Measurements from ENCODE around the gene DCXR. TPM values are rescaled to one million over a fixed set of nuclear protein-coding genes. Genes with fewer than 3 reads are reported as not detected.

Gene DCXR
- polyA plus RNA-seq, 1 donor = 32.8 TPM

GRCh38 chr17:82055023-82055964 lies 17.8 kb upstream of the DCXR start:
- no peak for DNase-seq (ENCODE audit: low read depth)

GRCh38 chr17:82054351-82055022 lies 17.0 kb upstream of the DCXR start:
- DNase-seq (ENCODE audit: low read depth) = no peak

- DNase-seq (ENCODE audit: low read depth) = no peak
Measured at GRCh38 chr17:82053556-82054263, 16.2 kb upstream of the DCXR start.

GRCh38 chr17:82053130-82053529 lies 15.6 kb upstream of the DCXR start:
- DNase-seq (ENCODE audit: low read depth) = no peak

- DNase-seq (ENCODE audit: low read depth) = no peak
Measured at GRCh38 chr17:82052638-82053059, 15.2 kb upstream of the DCXR start.

DNA sequence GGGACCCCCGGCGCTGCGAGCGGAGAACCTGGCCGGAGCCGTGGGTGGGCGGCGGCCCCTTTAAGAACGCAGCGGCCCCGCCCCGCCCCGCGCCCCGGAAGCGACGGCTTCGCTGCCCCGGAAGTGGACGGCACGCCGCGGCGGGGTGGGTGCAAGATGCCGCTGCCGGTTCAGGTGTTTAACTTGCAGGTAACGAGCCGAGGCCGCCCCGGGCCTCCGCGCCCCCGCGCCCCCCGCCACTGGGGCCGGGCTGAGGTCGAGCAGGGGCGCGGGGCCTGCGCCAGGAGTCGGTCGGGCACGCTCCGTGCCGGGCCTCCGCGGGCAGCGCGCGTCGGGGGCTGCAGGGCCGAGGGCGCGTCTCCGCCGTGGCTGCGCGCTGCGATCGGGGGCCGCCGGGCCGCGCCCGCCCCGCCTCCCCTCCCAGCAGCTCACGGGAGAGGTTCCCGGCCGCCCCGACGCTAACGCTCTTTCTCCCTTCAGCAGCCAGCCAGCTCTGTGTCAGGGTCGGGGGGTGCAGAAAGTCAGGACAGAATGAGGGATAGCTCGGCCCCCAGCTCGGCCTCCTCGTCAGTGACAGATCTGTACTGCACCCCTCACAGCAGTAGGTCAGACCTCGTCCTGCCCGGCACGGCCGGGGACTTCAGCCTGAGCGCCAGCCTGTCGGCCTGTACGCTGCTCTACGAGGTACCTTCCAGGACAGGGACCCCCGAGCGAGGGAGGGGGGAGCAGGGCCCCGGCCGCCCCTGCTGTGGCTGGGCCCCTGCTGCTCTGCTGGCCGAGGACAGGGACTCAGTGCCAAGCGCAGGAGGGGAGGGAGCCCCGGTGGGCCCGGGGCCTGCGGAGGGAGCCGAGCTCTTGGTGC lies 14.5 kb upstream of the DCXR start, which contains the start of the genes GPS1 and RFNG:
GPS1 (plus strand) TSS at position 123 of the 862 bp plus-strand sequence; CDS start at position 157, 34 bp downstream.
RFNG (minus strand) TSS at position 36 of the 862 bp plus-strand sequence. CDS start 45 bp downstream, outside the sequence.
- no peak for DNase-seq (ENCODE audit: low read depth)

DNA sequence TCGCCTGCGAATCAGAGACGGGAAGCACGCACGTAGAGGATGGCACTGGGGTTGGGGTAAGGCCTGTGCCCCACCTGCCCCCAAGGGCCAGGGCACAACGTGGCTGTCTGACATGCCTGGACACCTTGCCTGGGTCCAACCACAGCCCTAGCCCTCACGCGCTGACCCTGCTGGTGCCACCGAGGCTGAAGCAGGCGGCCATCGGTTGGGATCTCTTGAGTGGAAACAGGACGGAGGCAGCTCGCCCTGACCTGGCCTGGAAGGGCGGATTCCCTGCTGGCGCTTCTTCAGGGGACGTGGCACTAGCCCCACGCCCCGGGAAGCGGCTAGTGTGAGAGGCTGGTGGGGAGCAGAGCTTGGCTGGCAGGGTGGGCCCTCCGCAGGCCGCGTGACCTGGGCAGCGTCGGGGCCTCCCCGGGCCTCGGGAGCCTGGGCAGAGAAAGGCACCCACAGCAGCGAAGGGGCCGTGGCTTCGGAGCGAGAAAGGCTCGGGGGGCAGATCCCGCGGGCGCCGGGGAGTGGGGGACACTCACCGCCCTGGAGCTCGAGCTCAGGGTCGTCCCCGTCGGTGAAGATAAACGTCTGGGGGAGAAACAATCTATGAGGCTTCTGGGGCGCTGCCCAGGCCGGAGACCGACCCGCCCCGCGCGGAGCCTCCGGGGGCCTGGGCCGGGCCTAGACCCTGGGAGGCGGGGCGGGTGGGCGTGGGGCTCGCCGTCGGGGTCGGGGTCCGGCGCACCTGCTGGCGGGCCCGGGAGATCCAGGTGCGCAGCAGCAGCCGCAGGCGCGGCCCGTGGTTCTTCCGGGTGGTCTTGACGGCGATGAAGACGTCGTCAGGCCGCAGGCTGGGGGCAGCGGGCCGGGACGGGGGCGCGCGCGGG lies 13.5 kb upstream of the DCXR start:
- no peak for DNase-seq (ENCODE audit: low read depth)

GRCh38 chr17:82050152-82050760 lies 12.8 kb upstream of the DCXR start:
- no peak for DNase-seq (ENCODE audit: low read depth)

- DNase-seq (ENCODE audit: low read depth) = no peak
Measured at GRCh38 chr17:82049521-82049971, 12.0 kb upstream of the DCXR start.

DNA sequence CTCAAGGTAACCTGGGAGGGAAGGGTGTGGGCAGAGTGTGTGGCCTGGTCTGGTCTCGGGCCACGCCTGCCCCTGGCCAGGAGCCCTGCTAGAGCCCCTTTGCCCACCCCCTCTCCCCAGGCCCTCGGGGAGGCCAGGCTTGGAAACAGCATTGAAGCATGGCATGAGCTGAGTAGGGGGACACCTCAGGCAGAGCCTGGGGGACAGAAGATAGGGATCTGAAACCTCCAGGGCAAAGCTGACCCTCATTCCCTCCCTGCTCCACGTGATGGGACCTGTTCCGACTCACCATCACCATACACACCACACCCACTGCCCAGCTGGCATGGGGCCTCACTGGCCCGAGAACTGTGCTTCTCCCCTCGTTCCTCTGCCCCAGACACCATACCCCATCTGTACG lies 11.6 kb upstream of the DCXR start:
- DNase-seq (ENCODE audit: low read depth) = no peak

GRCh38 chr17:82048571-82048971 lies 11.1 kb upstream of the DCXR start:
- DNase-seq (ENCODE audit: low read depth) = no peak

GRCh38 chr17:82047914-82048570 lies 10.5 kb upstream of the DCXR start:
- DNase-seq (ENCODE audit: low read depth) = no peak

DNA sequence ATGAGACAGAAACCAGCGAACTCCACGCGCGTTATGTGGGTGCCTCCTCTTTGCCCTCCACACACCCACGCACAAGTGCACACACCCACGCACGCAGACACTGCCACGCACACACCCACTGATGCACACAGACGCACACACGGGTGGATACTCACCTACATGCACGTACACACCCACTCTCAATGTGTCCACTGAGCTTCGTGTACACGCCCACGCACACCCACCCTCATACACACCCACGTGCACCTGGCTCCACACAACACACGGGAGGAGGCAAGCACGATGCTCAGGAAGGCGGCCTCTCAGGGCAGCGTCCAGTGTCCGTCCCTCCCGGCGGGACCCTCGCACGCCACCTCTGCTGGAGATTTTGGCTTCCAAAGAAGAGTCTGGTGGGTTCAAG lies 9.9 kb upstream of the DCXR start:
- DNase-seq (ENCODE audit: low read depth) = no peak

DNA sequence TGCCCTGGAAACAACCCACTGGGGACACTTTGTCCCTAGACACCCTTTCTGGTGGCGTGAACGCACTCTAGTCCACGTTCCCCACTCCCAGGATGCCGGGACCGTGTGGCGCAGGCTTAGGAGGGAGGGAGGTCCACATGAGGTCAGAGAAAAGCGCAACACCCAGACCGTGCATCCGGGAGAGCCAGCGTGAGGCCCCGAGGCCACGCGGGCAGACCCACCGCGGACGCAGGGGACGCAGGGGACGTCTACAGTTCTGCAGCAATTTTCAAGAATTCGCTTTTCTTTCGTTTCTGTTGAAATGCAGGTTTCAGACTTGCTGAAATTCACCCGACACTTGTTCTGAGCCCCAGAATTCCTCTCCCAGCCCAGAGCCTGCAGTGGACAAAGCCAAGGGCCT lies 9.4 kb upstream of the DCXR start:
- no peak for DNase-seq (ENCODE audit: low read depth)

DNA sequence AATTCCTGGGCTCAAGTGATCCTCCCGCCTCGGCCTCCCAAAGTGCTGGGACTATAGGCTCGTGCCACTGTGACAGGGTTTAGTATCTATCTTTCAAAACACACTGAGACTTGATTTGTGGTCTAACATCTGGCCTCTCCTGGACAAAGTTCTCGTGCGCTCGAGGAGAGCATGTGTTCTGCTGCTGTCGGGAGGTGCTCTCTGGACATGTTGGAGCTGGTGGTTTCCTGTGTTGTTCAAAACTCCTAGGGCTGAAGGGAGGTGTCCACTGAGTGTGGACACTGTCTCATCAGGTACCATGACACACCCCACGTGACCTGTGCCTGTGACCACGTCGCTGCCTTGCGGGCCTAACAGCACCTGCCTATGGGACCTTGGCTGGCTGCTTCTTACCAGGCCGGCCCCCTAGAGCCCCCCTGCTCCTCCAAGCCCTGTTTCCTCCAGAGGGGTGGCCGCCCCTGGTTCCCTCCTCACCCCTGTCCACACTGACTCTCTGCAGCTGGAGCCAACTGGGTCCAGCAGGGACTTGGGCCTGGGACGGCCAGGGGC lies 8.5 kb upstream of the DCXR start:
- no peak for DNase-seq (ENCODE audit: low read depth)

DNA sequence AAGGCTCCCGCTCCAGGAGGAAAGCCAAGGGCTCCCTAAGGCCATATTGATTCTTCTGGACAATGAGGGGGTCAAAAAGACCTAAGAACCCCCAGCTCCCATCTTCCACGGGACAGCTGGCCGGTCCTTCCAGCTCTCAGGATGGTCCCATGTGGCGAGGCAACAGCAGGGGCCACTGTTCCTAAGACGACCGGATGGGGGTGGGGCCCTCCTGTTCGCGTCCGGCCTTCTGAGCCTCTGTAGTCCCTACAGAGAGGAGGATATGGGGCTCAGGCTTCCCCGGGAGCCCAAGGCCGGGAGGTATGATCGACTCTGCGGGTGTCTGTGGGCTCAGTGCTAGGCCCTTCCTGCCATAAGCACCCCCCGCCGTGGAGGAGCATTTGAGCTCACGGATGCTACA lies 6.0 kb upstream of the DCXR start:
- DNase-seq (ENCODE audit: low read depth) = no peak

- DNase-seq (ENCODE audit: low read depth) = no peak
Measured at GRCh38 chr17:82042649-82043048, 5.2 kb upstream of the DCXR start.

GRCh38 chr17:82041144-82041814 lies 3.8 kb upstream of the DCXR start:
- DNase-seq (ENCODE audit: low read depth) = no peak

Measured in forelimb muscle (tissue), 1 donor.